SH-SY5Y (cell line): ENCODE results near the gene PBX2.

ENCODE experiments used
- GATA2 ChIP-seq: IDR thresholded peaks from 2 replicates; pipeline ENCODE4 v1.6.1; 2011; ENCODE audit warnings: mild to moderate bottlenecking, low read depth, low read length
- GATA3 ChIP-seq: IDR thresholded peaks from 2 replicates; pipeline ENCODE4 v1.6.1; 2011; ENCODE audit warnings: low read depth, mild to moderate bottlenecking, low read length, moderate library complexity

- TF ChIP-seq GATA2 (no peak), GATA3 (no peak)
These were observed 12.2 kb upstream of the PBX2 start for GRCh38 chr6:32202186-32202585.
